ENCODE results near the gene CLEC20A. TPM values are rescaled to one million over a fixed set of nuclear protein-coding genes. Genes with fewer than 3 reads are reported as not detected.
A peak's percentile ranks its signal among the peaks of the same experiment; 100 is the strongest.

Gene CLEC20A
- total and polyA plus RNA-seq, 2 experiments from 2014 or later, result not detected

- TF ChIP-seq EZH2phosphoT487 (IDR thresholded peaks at IDR 0.05; ENCODE audit: unreplicated experiment) (no peak), REST (IDR thresholded peaks at IDR 0.05; ENCODE audit: unreplicated experiment) (no peak)
Measured at GRCh38 chr1:178543290-178543607, 46.5 kb upstream of the CLEC20A start (continued).

GRCh38 chr1:178542554-178543289 lies 46.0 kb upstream of the CLEC20A start:
- peak; percentile 79 for ATAC-seq
- peak overlapping the region; percentile 94 for H3K27ac Mint-ChIP-seq
- no peaks in the 10 kb centered on the region for H3K27me3 ChIP-seq (ENCODE audit: insufficient read depth)
- no peaks in the 10 kb centered on the region; the same call in 1 of the 2 replicates for H3K36me3 ChIP-seq (ENCODE audit: insufficient read depth)
- TF ChIP-seq ZNF114 (CRISPR knock-in tag; IDR thresholded peaks at IDR 0.05) (no peak), CREB1 (CRISPR knock-in tag; IDR thresholded peaks at IDR 0.05; ENCODE audit: low read depth) (peak; percentile 60), CTCF (conservative IDR thresholded peaks at IDR 0.05; ENCODE audit: low read depth in 2 of 2) (peak; percentile 74 to 94)
- 0 out of 2 replicates have a peak, but pooled peaks cover 6% of the 10 kb centered on the region for H3K4me1 ChIP-seq (ENCODE audit: insufficient read depth)
- H3K36me3 Mint-ChIP-seq (ENCODE audit: low read depth), result peaks cover 10% of the 10 kb centered on the region; the same call in 2 of the 3 replicates
- peaks cover 17% of the 10 kb centered on the region for H3K4me1 Mint-ChIP-seq
- no peaks in the 10 kb centered on the region for H3K9me3 Mint-ChIP-seq
- peak; percentile 86 for DNase-seq (ENCODE audit: low spot score)
- H3K4me3 ChIP-seq, result peak overlapping the region; percentile 97
- H3K79me2 ChIP-seq (replicated peaks; ENCODE audit: insufficient read depth), result peaks cover 7% of the 10 kb centered on the region
- H3F3A ChIP-seq (replicated peaks; ENCODE audit: low read depth), result no peaks in the 10 kb centered on the region
- H3K27ac ChIP-seq (ENCODE audit: low read depth), result peak overlapping the region; percentile 94
- H2AFZ ChIP-seq, result peak overlapping the region; percentile 100
- H3K4me3 Mint-ChIP-seq, result peak overlapping the region; percentile 93
- H4K20me1 ChIP-seq (replicated peaks; ENCODE audit: insufficient read depth), result no peaks in the 10 kb centered on the region
- peak overlapping the region; percentile 98 for H3K4me2 ChIP-seq
- 0 out of 2 replicates have a peak, but pooled peaks cover 7% of the 10 kb centered on the region for H3K9me2 ChIP-seq (ENCODE audit: insufficient read depth)
- H3K27me3 Mint-ChIP-seq (ENCODE audit: insufficient read depth, low read depth, poor library complexity), result peaks cover 13% of the 10 kb centered on the region

All from GM23338 (cell line).